K562 (cell line): ENCODE results near the gene CTAG2. TPM values are rescaled to one million over a fixed set of nuclear protein-coding genes. Genes with fewer than 3 reads are reported as not detected.

Experiments
- ATAC-seq: fragments of 200-7000 bp; cut with Tn5 transposase; 3 replicates; pipeline ENCODE4 v1.9.1; 2020; ENCODE audit warnings: moderate library complexity
- BruUV-seq: library from RNA; stranded (reverse); fragments of 400-500 nt; replicated peaks from 2 replicates; lab custom pipeline; 2021; lab: Mats Ljungman, UMichigan
- CTCF ChIA-PET: fragments of 300-600 bp; formaldehyde crosslinking; extraction: SDS; loops from one replicate; lab custom pipeline; 2021; ENCODE audit warnings: low intra/inter-chr PET ratio; lab: Yijun Ruan, JAX
- POLR2A ChIA-PET: fragments of 300-600, 350-650 bp; sonication (Branson Sonifier 250); formaldehyde crosslinking; extraction: SDS; loops from one replicate; lab custom pipeline; 2021; ENCODE audit warnings: antibody characterized with exemption, inconsistent platforms; lab: Yijun Ruan, JAX
- DNase-seq, 4 experiments: peaks; one replicate each; pipeline versions ENCODE4 v3.0.0 to v3.0.0-alpha.2; 2011 to 2018; ENCODE audit warnings: low spot score in 3 of 4, mixed read lengths in 3 of 4; ENCODE audit errors: extremely low read depth in 1 of 4
- FAIRE-seq: peaks from 2 replicates; lab custom pipeline; 2011; peaks lifted over from hg19 to GRCh38; lab: Jason Lieb, UNC
- H2AFZ ChIP-seq: 2 replicates; pipeline ENCODE4 v1.6.0; 2011; ENCODE audit warnings: low read depth, low read length, control low read depth, inconsistent platforms
- H3K27ac ChIP-seq: fragments of 200-600 bp; 3 replicates; pipeline ENCODE4 v1.8.0; 2011; ENCODE audit warnings: low read depth, mild to moderate bottlenecking, control low read depth, inconsistent platforms, low read length, moderate library complexity, mixed read lengths; ENCODE audit errors: extremely low read depth
- H3K27me3 ChIP-seq, 2 experiments: fragments of 300-600 bp in 1 of 2; 2 replicates in 1 of 2; 3 replicates in 1 of 2; pipeline versions ENCODE4 v1.6.0 to v1.8.0; 2011; ENCODE audit warnings: inconsistent platforms in 2 of 2, low read length in 2 of 2, mild to moderate bottlenecking in 1 of 2, mixed read lengths in 1 of 2, moderate library complexity in 1 of 2; ENCODE audit not compliant: control insufficient read depth in 2 of 2, insufficient read depth in 2 of 2
- H3K36me3 ChIP-seq: fragments of 300-600 bp; 3 replicates; pipeline ENCODE4 v1.8.0; 2011; ENCODE audit warnings: mild to moderate bottlenecking, low read length, inconsistent platforms; ENCODE audit not compliant: control insufficient read depth, insufficient read depth
- H3K4me1 ChIP-seq, 2 experiments: fragments of 200-600 bp in 1 of 2; replicated peaks in 1 of 2; 2 replicates in 1 of 2; 3 replicates in 1 of 2; pipeline versions ENCODE4 v1.5.1 to v1.8.0; 2011; ENCODE audit warnings: inconsistent platforms in 2 of 2, low read length in 2 of 2, mild to moderate bottlenecking in 1 of 2, mixed read lengths in 1 of 2, moderate library complexity in 1 of 2; ENCODE audit not compliant: control insufficient read depth in 2 of 2, insufficient read depth in 2 of 2
- H3K4me2 ChIP-seq: 2 replicates; pipeline ENCODE4 v1.6.1; 2011; ENCODE audit warnings: low read length, control low read depth, inconsistent platforms, mixed read lengths; ENCODE audit not compliant: insufficient read depth
- H3K4me3 ChIP-seq: fragments of 200-600 bp; sonication (generic), shearing (Covaris generic); 2 replicates; pipeline ENCODE4 v1.5.1; 2016; ENCODE audit warnings: control low read depth, inconsistent platforms
- H3K79me2 ChIP-seq: fragments of 200-600 bp; 3 replicates; pipeline ENCODE4 v1.8.0; 2011; ENCODE audit warnings: low read length, inconsistent platforms; ENCODE audit not compliant: control insufficient read depth, insufficient read depth
- H3K9ac ChIP-seq, 2 experiments: 2 replicates each; pipeline versions ENCODE4 v1.6.0 to v1.6.1; 2011; ENCODE audit warnings: low read depth in 2 of 2, low read length in 2 of 2, control low read depth in 1 of 2, inconsistent platforms in 1 of 2, mild to moderate bottlenecking in 1 of 2, mixed read lengths in 1 of 2; ENCODE audit not compliant: insufficient read depth in 1 of 2
- H3K9me1 ChIP-seq: one replicate; pipeline ENCODE4 v1.6.0; 2011; ENCODE audit warnings: inconsistent platforms, mild to moderate bottlenecking, low read length, moderate library complexity; ENCODE audit not compliant: control insufficient read depth, insufficient read depth
- H3K9me3 ChIP-seq: replicated peaks from 2 replicates; pipeline ENCODE4 v1.5.1; 2011; ENCODE audit warnings: low read depth, low read length, inconsistent platforms; ENCODE audit not compliant: control insufficient read depth, insufficient read depth
- H4K20me1 ChIP-seq: replicated peaks from 2 replicates; pipeline ENCODE4 v1.6.1; 2011; ENCODE audit warnings: low read length, inconsistent platforms, mixed read lengths; ENCODE audit not compliant: control insufficient read depth, insufficient read depth
- NRF1 ChIP-seq, 2 experiments: fragments of 450-650 bp; IDR thresholded peaks in 1 of 2; conservative IDR thresholded peaks in 1 of 2; 2 replicates each; pipeline ENCODE4 v1.6.1; 2014; ENCODE audit warnings: mild to moderate bottlenecking in 2 of 2
- ZNF140 ChIP-seq: fragments of 250-450 bp; sonication (Bioruptor Pico); IDR thresholded peaks from 2 replicates; pipeline ENCODE4 v1.8.0; 2021; ENCODE audit warnings: moderate library complexity, mild to moderate bottlenecking, inconsistent platforms
- WGBS: fragments of 100-300 bp; shearing (Covaris generic); methylation state at CpG from one replicate; pipeline ENCODE4 v1.1.6; 2016; ENCODE audit warnings: low coverage, mixed read lengths; ENCODE audit not compliant: insufficient coverage; ENCODE audit errors: missing lambda C conversion rate; 5-methylcytosine and 5-hydroxymethylcytosine counted together
- in situ Hi-C: fragments of 300-500 bp; cut with MboI; formaldehyde crosslinking; loops from 4 replicates; pipeline ENCODE4 v1.15.0; 2018; ENCODE audit warnings: inconsistent platforms, mixed read lengths
- intact Hi-C: fragments of 100-400 bp; cut with micrococcal nuclease; formaldehyde crosslinking; loops from 2 replicates; pipeline ENCODE4 v1.14.2; 2022
- polyA plus RNA-seq, 8 experiments: library from polyadenylated mRNA; depleted of rRNA in 4 of 8; stranded (reverse) in 5 of 8; unstranded in 3 of 8; fragments of >200 nt; fragmentation: Nextera tagmentation in 2 of 8; fragmentation: Illumina TruSeq in 1 of 8; extraction: Ambion mirVana in 2 of 8; extraction: Trizol in 1 of 8; gene quantifications; 2 replicates each; pipeline versions ENCODE4 v1.2.1 to v1.2.3, GENCODE V29; 2011 to 2014; ENCODE audit warnings: inconsistent platforms in 1 of 8, missing spikeins in 1 of 8
- total RNA-seq, 7 experiments: library from RNA; depleted of rRNA in 6 of 7; stranded (reverse); fragments of >200 nt in 6 of 7; fragmentation: Illumina TruSeq in 2 of 7; extraction: Trizol in 2 of 7; gene quantifications; 2 replicates each; pipeline versions ENCODE4 v1.2.1 to v1.2.3, GENCODE V29; 2011 to 2021; ENCODE audit warnings: low replicate concordance in 1 of 7
- TF ChIP-seq, protein P1 (sequence below): sonication (generic); formaldehyde crosslinking; IDR thresholded peaks from 2 replicates; pipeline ENCODE4 v1.8.1; 2022; ENCODE audit warnings: missing genetic modification reagents

The CTAG2 gene
- total and polyA plus RNA-seq, 9 of the 15 experiments (the other 6 are each of a cell fraction or from before 2014, with no cell fraction given) = 1.7 to 63.0 (median 18.8) TPM

DNA sequence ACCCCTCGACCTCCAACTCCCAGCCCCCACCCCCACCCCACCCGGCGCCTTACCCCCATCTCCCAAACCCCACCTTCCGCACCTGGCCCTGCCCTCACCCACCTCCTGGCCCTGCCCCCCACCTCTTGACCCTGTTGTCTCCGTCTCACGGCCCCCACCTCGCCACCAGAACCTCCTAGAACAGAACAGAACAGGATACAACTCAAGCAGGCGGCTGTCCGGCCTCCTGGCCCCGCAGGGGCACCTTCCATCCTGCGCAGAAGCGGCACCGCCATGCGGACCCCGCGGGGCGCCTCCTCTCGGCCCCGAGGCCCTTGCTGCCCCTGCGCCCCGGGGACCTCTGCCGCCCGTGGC, 354 bp downstream of the CTAG2 start:
- no peak overlapping the region for H2AFZ ChIP-seq
- H3K4me3 ChIP-seq = no peak overlapping the region
- in situ Hi-C loops (loop anchor here (10.0 kb wide), 1 partner anchor 68 kb away; the partner anchor contains the start of gene CTAG1A), intact Hi-C loops (no loop called here)
- H3K79me2 ChIP-seq = no peaks in the 10 kb centered on the region; the same call in 2 of the 3 replicates
- H3K36me3 ChIP-seq = no peaks in the 10 kb centered on the region
- no TSS peak for BruUV-seq
- H3K27ac ChIP-seq = no peak overlapping the region
- no peak overlapping the region for H3K4me2 ChIP-seq
- DNase-seq (no peak), ATAC-seq (no peak), FAIRE-seq (no peak)
- TF ChIP-seq, protein P1, sequence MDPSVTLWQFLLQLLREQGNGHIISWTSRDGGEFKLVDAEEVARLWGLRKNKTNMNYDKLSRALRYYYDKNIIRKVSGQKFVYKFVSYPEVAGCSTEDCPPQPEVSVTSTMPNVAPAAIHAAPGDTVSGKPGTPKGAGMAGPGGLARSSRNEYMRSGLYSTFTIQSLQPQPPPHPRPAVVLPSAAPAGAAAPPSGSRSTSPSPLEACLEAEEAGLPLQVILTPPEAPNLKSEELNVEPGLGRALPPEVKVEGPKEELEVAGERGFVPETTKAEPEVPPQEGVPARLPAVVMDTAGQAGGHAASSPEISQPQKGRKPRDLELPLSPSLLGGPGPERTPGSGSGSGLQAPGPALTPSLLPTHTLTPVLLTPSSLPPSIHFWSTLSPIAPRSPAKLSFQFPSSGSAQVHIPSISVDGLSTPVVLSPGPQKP (CRISPR knock-in tag) = no peak
- TF ChIP-seq NRF1 (conservative IDR thresholded peaks at IDR 0.05 in 1 of 2, IDR thresholded peaks at IDR 0.05 in 1 of 2) = 0 out of 4 replicates have a peak, but pooled peaks of 1 of the 2 experiments have one; percentile 13
- no peak for TF ChIP-seq ZNF140 (CRISPR knock-in tag)
- no peaks in the 10 kb centered on the region for H4K20me1 ChIP-seq
- H3K4me1 ChIP-seq = peaks cover 0 to 16% of the 10 kb centered on the region in 2 experiments; a peak in 2 of 5 replicates
- no peaks in the 10 kb centered on the region for H3K9me3 ChIP-seq
- peaks cover 7 to 26% of the 10 kb centered on the region in 2 experiments; a peak in 3 of 5 replicates for H3K27me3 ChIP-seq
- ChIA-PET POLR2A (no interaction called here), CTCF (no interaction called here)
- WGBS = 20% methylated on average over 2 of the region's 23 CpGs
- H3K9ac ChIP-seq = no peak overlapping the region
- H3K9me1 ChIP-seq = peaks cover 3% of the 10 kb centered on the region
